Body of pancreas (tissue), 4 donors: ENCODE results near the gene NACC1.

Source experiments
- POLR2A ChIP-seq, 3 donors: fragments of 450-650 bp; IDR thresholded peaks; one replicate each; pipeline ENCODE4 v1.6.1; 2016; ENCODE audit warnings: antibody characterized with exemption in 3 of 3, mild to moderate bottlenecking in 2 of 3
- TF ChIP-seq, protein P1 (sequence below), 7 experiments: fragments of 450-650 bp in 4 of 7; fragments of 200-600 bp in 3 of 7; sonication (generic) in 3 of 7; IDR thresholded peaks; one replicate each; pipeline ENCODE4 v1.5.1; 2016 to 2019; ENCODE audit warnings: antibody characterized with exemption in 7 of 7

DNA sequence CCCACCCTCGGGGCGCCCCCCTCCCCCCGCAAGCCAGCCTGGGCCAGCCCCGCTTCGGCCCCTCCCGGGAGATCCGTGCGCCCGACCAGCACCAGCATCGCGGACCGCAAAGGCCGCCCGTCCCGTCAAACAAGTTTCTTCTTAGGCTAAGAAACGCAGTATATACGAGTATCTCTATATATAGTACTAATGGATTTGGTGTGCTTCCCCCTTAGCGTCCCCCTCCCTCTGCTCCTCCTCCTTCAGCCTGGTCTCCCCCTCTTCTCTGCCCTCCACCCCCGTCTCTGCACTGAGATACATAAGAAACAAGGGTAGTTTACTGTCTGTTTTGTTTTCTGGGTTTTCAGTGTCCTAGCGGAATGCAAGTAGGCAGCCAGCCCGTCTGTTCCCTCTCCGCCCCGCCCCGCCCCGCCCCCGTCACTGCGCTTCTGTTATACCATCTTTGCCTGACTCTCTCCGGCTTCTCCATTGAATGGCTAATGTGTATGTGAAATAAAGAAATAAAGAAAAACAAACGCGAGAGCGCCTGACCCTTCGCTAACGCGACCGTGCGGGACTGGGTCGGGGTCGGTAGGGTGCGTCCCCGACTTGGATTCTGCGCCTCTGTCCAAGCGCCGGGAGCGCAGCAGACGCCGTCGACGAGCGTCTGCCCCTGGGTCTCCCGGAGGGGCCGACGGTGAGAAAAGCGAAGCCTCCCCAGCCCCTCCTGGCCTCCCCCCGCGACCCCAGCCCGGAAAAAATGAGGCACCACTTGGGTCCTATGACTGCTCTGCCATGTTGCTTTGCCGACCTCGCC lies 19.6 kb upstream of the NACC1 start:
- no peak for TF ChIP-seq POLR2A (IDR thresholded peaks at IDR 0.05)
- TF ChIP-seq, protein P1, sequence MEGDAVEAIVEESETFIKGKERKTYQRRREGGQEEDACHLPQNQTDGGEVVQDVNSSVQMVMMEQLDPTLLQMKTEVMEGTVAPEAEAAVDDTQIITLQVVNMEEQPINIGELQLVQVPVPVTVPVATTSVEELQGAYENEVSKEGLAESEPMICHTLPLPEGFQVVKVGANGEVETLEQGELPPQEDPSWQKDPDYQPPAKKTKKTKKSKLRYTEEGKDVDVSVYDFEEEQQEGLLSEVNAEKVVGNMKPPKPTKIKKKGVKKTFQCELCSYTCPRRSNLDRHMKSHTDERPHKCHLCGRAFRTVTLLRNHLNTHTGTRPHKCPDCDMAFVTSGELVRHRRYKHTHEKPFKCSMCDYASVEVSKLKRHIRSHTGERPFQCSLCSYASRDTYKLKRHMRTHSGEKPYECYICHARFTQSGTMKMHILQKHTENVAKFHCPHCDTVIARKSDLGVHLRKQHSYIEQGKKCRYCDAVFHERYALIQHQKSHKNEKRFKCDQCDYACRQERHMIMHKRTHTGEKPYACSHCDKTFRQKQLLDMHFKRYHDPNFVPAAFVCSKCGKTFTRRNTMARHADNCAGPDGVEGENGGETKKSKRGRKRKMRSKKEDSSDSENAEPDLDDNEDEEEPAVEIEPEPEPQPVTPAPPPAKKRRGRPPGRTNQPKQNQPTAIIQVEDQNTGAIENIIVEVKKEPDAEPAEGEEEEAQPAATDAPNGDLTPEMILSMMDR (IDR thresholded peaks at IDR 0.05) = no peak
